H1 (cell line): ENCODE results near the gene CAST. TPM values are rescaled to one million over a fixed set of nuclear protein-coding genes. Genes with fewer than 3 reads are reported as not detected.

ENCODE experiments used
- CTCF ChIA-PET: fragments of 300-600 bp; sonication (Branson Sonifier 250); formaldehyde crosslinking; loops from one replicate; lab custom pipeline; 2021; ENCODE audit not compliant: partially characterized antibody; lab: Charles Lee
- POLR2A ChIA-PET: fragments of 300-600 bp; sonication (Branson Sonifier 250); formaldehyde crosslinking; loops from one replicate; lab custom pipeline; 2021; ENCODE audit warnings: inconsistent platforms; ENCODE audit not compliant: partially characterized antibody; lab: Charles Lee
- DNase-seq, 2 experiments: peaks; one replicate each; pipeline versions ENCODE4 v3.0.0 to v3.0.0-alpha.2; 2010 to 2022; ENCODE audit warnings: low spot score in 2 of 2, low read depth in 1 of 2, mixed read lengths in 1 of 2
- FAIRE-seq: peaks from 2 replicates; lab custom pipeline; 2011; peaks lifted over from hg19 to GRCh38; lab: Jason Lieb, UNC
- H2AFZ ChIP-seq: 2 replicates; pipeline ENCODE4 v1.8.1; 2012; ENCODE audit warnings: low read length, inconsistent platforms
- H2AK5ac ChIP-seq: 2 replicates; pipeline ENCODE4 v1.6.1; 2013; ENCODE audit warnings: low read depth, low read length
- H2BK120ac ChIP-seq: replicated peaks from 2 replicates; pipeline ENCODE3; 2013; ENCODE audit warnings: low read depth, low read length, inconsistent platforms
- H2BK12ac ChIP-seq: 2 replicates; pipeline ENCODE4 v1.6.1; 2013; ENCODE audit warnings: low read depth, low read length
- H2BK15ac ChIP-seq: 2 replicates; pipeline ENCODE4 v1.6.1; 2013; ENCODE audit warnings: low read length
- H2BK20ac ChIP-seq: 2 replicates; pipeline ENCODE4 v1.6.1; 2013; ENCODE audit warnings: low read length
- H2BK5ac ChIP-seq: 2 replicates; pipeline ENCODE4 v1.6.1; 2013; ENCODE audit warnings: low read depth, low read length
- H3K14ac ChIP-seq: 2 replicates; pipeline ENCODE4 v1.6.1; 2013; ENCODE audit warnings: inconsistent platforms; ENCODE audit not compliant: insufficient read length
- H3K18ac ChIP-seq: 2 replicates; pipeline ENCODE4 v1.6.1; 2013; ENCODE audit warnings: low read length; ENCODE audit errors: extremely low read depth
- H3K23ac ChIP-seq: 2 replicates; pipeline ENCODE4 v1.6.1; 2013; ENCODE audit warnings: inconsistent platforms; ENCODE audit not compliant: insufficient read length
- H3K23me2 ChIP-seq: 2 replicates; pipeline ENCODE4 v1.6.1; 2013; ENCODE audit warnings: low read depth, low read length
- H3K27ac ChIP-seq: 2 replicates; pipeline ENCODE4 v1.6.1; 2011; ENCODE audit warnings: low read depth, low read length, inconsistent platforms
- H3K27me3 ChIP-seq, 4 experiments: replicated peaks in 1 of 4; 1 replicate in 1 of 4; 2 replicates in 3 of 4; pipeline versions ENCODE4 v1.6.1 to v1.8.1; 2011 to 2013; ENCODE audit warnings: low read length in 3 of 4, mild to moderate bottlenecking in 3 of 4, inconsistent platforms in 2 of 4, mixed read lengths in 2 of 4, moderate library complexity in 1 of 4; ENCODE audit not compliant: control insufficient read depth in 3 of 4, insufficient read depth in 3 of 4; ENCODE audit errors: extremely low read depth in 1 of 4
- H3K36me3 ChIP-seq, 4 experiments: 2 replicates each; pipeline versions ENCODE4 v1.6.1 to v1.8.1; 2011 to 2013; ENCODE audit warnings: mild to moderate bottlenecking in 4 of 4, low read length in 3 of 4, moderate library complexity in 2 of 4, control low read depth in 1 of 4, inconsistent platforms in 1 of 4; ENCODE audit not compliant: insufficient read depth in 4 of 4, control insufficient read depth in 2 of 4
- H3K4ac ChIP-seq: replicated peaks from 2 replicates; pipeline ENCODE3; 2013; ENCODE audit warnings: low read length, low read depth, mixed read lengths, inconsistent platforms; ENCODE audit not compliant: insufficient read length
- H3K4me1 ChIP-seq, 4 experiments: replicated peaks in 1 of 4; 1 replicate in 1 of 4; 2 replicates in 3 of 4; pipeline versions ENCODE4 v1.6.1 to v1.8.1; 2011 to 2013; ENCODE audit warnings: low read length in 3 of 4, inconsistent platforms in 2 of 4, mixed read lengths in 1 of 4; ENCODE audit not compliant: insufficient read depth in 4 of 4, control insufficient read depth in 3 of 4
- H3K4me2 ChIP-seq, 2 experiments: 2 replicates each; pipeline versions ENCODE4 v1.6.1 to v1.8.1; 2011 to 2013; ENCODE audit warnings: low read depth in 2 of 2, low read length in 2 of 2, control low read depth in 1 of 2, inconsistent platforms in 1 of 2, mild to moderate bottlenecking in 1 of 2; ENCODE audit not compliant: insufficient read depth in 1 of 2
- H3K4me3 ChIP-seq, 4 experiments: fragments of 200-600, 300-600 bp in 1 of 4; sonication (generic), shearing (Covaris generic), sonication (Bioruptor Twin) in 1 of 4; 2 replicates each; pipeline versions ENCODE4 v1.5.1 to v1.8.1; 2011 to 2016; ENCODE audit warnings: low read length in 4 of 4, low read depth in 3 of 4, control low read depth in 2 of 4, inconsistent platforms in 2 of 4, mild to moderate bottlenecking in 2 of 4, mixed read lengths in 1 of 4, moderate library complexity in 1 of 4; ENCODE audit not compliant: insufficient read depth in 2 of 4; ENCODE audit errors: extremely low read depth in 1 of 4
- H3K56ac ChIP-seq: replicated peaks from 2 replicates; pipeline ENCODE3; 2013; ENCODE audit warnings: low read depth, mild to moderate bottlenecking, mixed read lengths, low read length, inconsistent platforms; ENCODE audit not compliant: insufficient read length
- H3K79me1 ChIP-seq: 2 replicates; pipeline ENCODE4 v1.6.1; 2013; ENCODE audit warnings: low read depth, low read length, control low read depth
- H3K79me2 ChIP-seq, 2 experiments: 2 replicates each; pipeline versions ENCODE4 v1.6.1 to v1.8.1; 2012 to 2013; ENCODE audit warnings: low read length in 2 of 2, mild to moderate bottlenecking in 2 of 2, inconsistent platforms in 1 of 2; ENCODE audit not compliant: insufficient read depth in 2 of 2, control insufficient read depth in 1 of 2
- H3K9ac ChIP-seq, 4 experiments: replicated peaks in 1 of 4; 1 replicate in 1 of 4; 2 replicates in 3 of 4; pipeline versions ENCODE4 v1.6.1 to v1.8.1; 2011 to 2013; ENCODE audit warnings: low read depth in 3 of 4, low read length in 3 of 4, control low read depth in 2 of 4, mild to moderate bottlenecking in 2 of 4, moderate library complexity in 2 of 4, inconsistent platforms in 1 of 4; ENCODE audit errors: extremely low read depth in 1 of 4
- H3K9me3 ChIP-seq, 2 experiments: 2 replicates each; pipeline versions ENCODE4 v1.6.1 to v1.8.1; 2012 to 2013; ENCODE audit warnings: mild to moderate bottlenecking in 2 of 2, moderate library complexity in 2 of 2, control low read depth in 1 of 2, inconsistent platforms in 1 of 2, low read depth in 1 of 2, low read length in 1 of 2, mixed read lengths in 1 of 2; ENCODE audit not compliant: insufficient read depth in 2 of 2
- H4K20me1 ChIP-seq, 2 experiments: replicated peaks in 1 of 2; 2 replicates each; pipeline versions ENCODE3 to v1.8.1; 2011 to 2013; ENCODE audit warnings: inconsistent platforms in 2 of 2, low read length in 2 of 2, mild to moderate bottlenecking in 1 of 2; ENCODE audit not compliant: insufficient read depth in 2 of 2, control insufficient read depth in 1 of 2
- H4K5ac ChIP-seq: 2 replicates; pipeline ENCODE4 v1.6.1; 2013; ENCODE audit warnings: low read length, low read depth, mixed read lengths, inconsistent platforms; ENCODE audit not compliant: insufficient read length
- H4K8ac ChIP-seq: 2 replicates; pipeline ENCODE4 v1.8.0; 2013; ENCODE audit warnings: mild to moderate bottlenecking, moderate library complexity, low read length, inconsistent platforms; ENCODE audit not compliant: insufficient read depth; ENCODE audit errors: extremely low read depth
- H4K91ac ChIP-seq: replicated peaks from 2 replicates; pipeline ENCODE3; 2013; ENCODE audit warnings: low read length, mixed read lengths, inconsistent platforms; ENCODE audit not compliant: insufficient read length
- KDM4A ChIP-seq: IDR thresholded peaks from one replicate; pipeline ENCODE4 v1.7.1; 2012; ENCODE audit warnings: low read depth, mild to moderate bottlenecking, moderate library complexity, low read length, inconsistent platforms; ENCODE audit not compliant: severe bottlenecking
- SAP30 ChIP-seq: fragments of 300-600 bp; sonication (generic); IDR thresholded peaks from 2 replicates; pipeline ENCODE4 v1.7.1; 2012; ENCODE audit warnings: low read length, moderate library complexity, mild to moderate bottlenecking, inconsistent platforms; ENCODE audit not compliant: insufficient read depth, insufficient replicate concordance
- WGBS, 2 experiments: shearing (Covaris generic) in 1 of 2; methylation state at CpG; one replicate each; pipeline versions ENCODE4 v1.1.6 to v1.1.7; 2013 to 2015; ENCODE audit warnings: low lambda C conversion rate in 2 of 2, mixed read lengths in 2 of 2, inconsistent platforms in 1 of 2, low coverage in 1 of 2, missing lambda C conversion rate in 1 of 2; ENCODE audit not compliant: insufficient replicate concordance in 2 of 2, insufficient coverage in 1 of 2, insufficient read length in 1 of 2; ENCODE audit errors: extremely low coverage in 1 of 2, missing lambda C conversion rate in 1 of 2; 5-methylcytosine and 5-hydroxymethylcytosine counted together
- polyA plus RNA-seq, 7 experiments: library from polyadenylated mRNA; depleted of rRNA in 3 of 7; stranded (reverse) in 5 of 7; unstranded in 2 of 7; fragments of >200 nt in 5 of 7; fragments of 200-250 nt in 2 of 7; gene quantifications; 1 replicate in 5 of 7; 2 replicates in 1 of 7; 4 replicates in 1 of 7; pipeline versions ENCODE4 v1.2.1 to v1.2.3, GENCODE V29; 2011 to 2013; ENCODE audit warnings: missing spikeins in 2 of 7, mixed read lengths in 2 of 7
- total RNA-seq: library from RNA; stranded (reverse); fragmentation: NEBNext Ultra II Directional; extraction: Animal tissue kit (Norgen Biotek cat#: 25700); gene quantifications from 2 replicates; pipeline ENCODE4 v1.2.1, GENCODE V29; 2021

Gene CAST
- total and polyA plus RNA-seq, 2 of the 8 experiments (the other 6 are each of a cell fraction or from before 2014, with no cell fraction given): 9.0 to 48.2 TPM

- H3K79me2 ChIP-seq: no peaks in the 10 kb centered on the region
- no peak overlapping the region for H2AK5ac ChIP-seq
- no peak overlapping the region for H3K9ac ChIP-seq
- H2BK15ac ChIP-seq: no peak overlapping the region
- H3K23me2 ChIP-seq: no peaks in the 10 kb centered on the region
- no peak overlapping the region for H3K23ac ChIP-seq
- WGBS, 2 experiments: 85% methylated on average over 9 of the region's 9 CpGs; no CpG with 5 or more reads in 1 of the 2 experiments
- no peak overlapping the region for H3K4me3 ChIP-seq
- no peaks in the 10 kb centered on the region for H3K79me1 ChIP-seq
- DNase-seq (no peak), FAIRE-seq (no peak)
- no peak overlapping the region for H4K91ac ChIP-seq
- H3K27me3 ChIP-seq: no peaks in the 10 kb centered on the region
- H3K36me3 ChIP-seq: peaks cover 0 to 9% (median 4%) of the 10 kb centered on the region in 4 experiments; a peak in 2 of 8 replicates
- no peak overlapping the region for H3K18ac ChIP-seq
- H4K20me1 ChIP-seq: no peaks in the 10 kb centered on the region
- no peak overlapping the region for H4K8ac ChIP-seq
- no peak overlapping the region for H2BK5ac ChIP-seq
- no peak overlapping the region for H3K4me2 ChIP-seq
- CTCF ChIA-PET: interaction anchor here (0.6 to 3.2 kb wide), 15 partner anchors 9 to 419 kb away, joined by 3 to 20 read pairs (median 3); no protein-coding TSS in a partner anchor
- H3K4ac ChIP-seq: no peak overlapping the region
- H3K9me3 ChIP-seq: no peaks in the 10 kb centered on the region
- no peak overlapping the region for H3K56ac ChIP-seq
- H2BK20ac ChIP-seq: no peak overlapping the region
- no peak overlapping the region for H3K27ac ChIP-seq
- H3K4me1 ChIP-seq: no peaks in the 10 kb centered on the region; a peak in 1 of 7 replicates
- no peak overlapping the region for H2BK12ac ChIP-seq
- H3K14ac ChIP-seq: no peak overlapping the region
- TF ChIP-seq KDM4A (no peak), SAP30 (no peak)
- TF ChIP-seq, all 59 proteins: peak for 0
- POLR2A ChIA-PET: interaction anchor here (1.0 kb wide), 1 partner anchor 21 kb away, joined by 3 read pairs; no protein-coding TSS in a partner anchor
- H2BK120ac ChIP-seq: no peak overlapping the region
- H2AFZ ChIP-seq: no peak overlapping the region
- H4K5ac ChIP-seq: no peak overlapping the region
Measured at GRCh38 chr5:96742538-96742937, 80.4 kb downstream of the CAST start.
